HL-60 (cell line): Measurements from ENCODE around the gene NAALADL2.

ENCODE experiments used
- DNase-seq, 2 experiments: peaks; one replicate each; pipeline ENCODE4 v3.0.0-alpha.2; 2010 to 2020; ENCODE audit warnings: low read depth in 1 of 2, low spot score in 1 of 2
- H3K27ac ChIP-seq: fragments of 250-450 bp; sonication (Bioruptor Pico); replicated peaks from 2 replicates; pipeline ENCODE4 v1.5.1; 2020; ENCODE audit warnings: mild to moderate bottlenecking, moderate library complexity
- H3K27me3 ChIP-seq: fragments of 250-450 bp; sonication (Bioruptor Pico); 2 replicates; pipeline ENCODE4 v1.5.1; 2021; ENCODE audit warnings: mild to moderate bottlenecking, moderate library complexity; ENCODE audit not compliant: insufficient read depth, poor library complexity, severe bottlenecking
- H3K4me3 ChIP-seq: replicated peaks from 2 replicates; pipeline ENCODE4 v1.5.1; 2011; ENCODE audit warnings: mild to moderate bottlenecking, control low read depth, low read length; ENCODE audit not compliant: insufficient read depth
- CTCF ChIP-seq: IDR thresholded peaks from one replicate; pipeline ENCODE4 v1.5.1; 2011; ENCODE audit warnings: low read length, control low read depth, inconsistent platforms; ENCODE audit not compliant: insufficient read depth
- GABPA ChIP-seq: IDR thresholded peaks from 2 replicates; pipeline ENCODE4 v1.6.1; 2012; ENCODE audit warnings: low read depth
- POLR2AphosphoS5 ChIP-seq: IDR thresholded peaks from 2 replicates; pipeline ENCODE4 v1.6.1; 2012; ENCODE audit warnings: low read depth
- REST ChIP-seq: IDR thresholded peaks from 2 replicates; pipeline ENCODE4 v1.6.1; 2012; ENCODE audit warnings: low read depth; ENCODE audit not compliant: insufficient replicate concordance
- SPI1 ChIP-seq: IDR thresholded peaks from 2 replicates; pipeline ENCODE4 v1.6.1; 2012; ENCODE audit warnings: low read depth, mild to moderate bottlenecking, borderline replicate concordance

Gene NAALADL2

GRCh38 chr3:175059788-175060187 lies 200.7 kb downstream of the NAALADL2 start:
- H3K27ac ChIP-seq: no peak overlapping the region

GRCh38 chr3:175065497-175065896 lies 206.4 kb downstream of the NAALADL2 start:
- peaks cover 3% of the 10 kb centered on the region for H3K27me3 ChIP-seq
- no peak overlapping the region for H3K4me3 ChIP-seq
- DNase-seq: no peak
- H3K27ac ChIP-seq: no peak overlapping the region
- TF ChIP-seq REST (no peak), POLR2AphosphoS5 (no peak), SPI1 (no peak)

More at GRCh38 chr3:175059788-175060187, 200.7 kb downstream of the NAALADL2 start:
- TF ChIP-seq REST (no peak), CTCF (no peak)
- peaks cover 2% of the 10 kb centered on the region for H3K27me3 ChIP-seq
- H3K4me3 ChIP-seq: no peak overlapping the region
- DNase-seq: no peak

- Histone ChIP-seq H3K27ac (no peak overlapping the region), H3K4me3 (no peak overlapping the region), H3K27me3 (peaks cover 3% of the 10 kb centered on the region)
- no peak for TF ChIP-seq SPI1
- TF ChIP-seq CTCF: no peak
- TF ChIP-seq REST: no peak
- no peak for TF ChIP-seq POLR2AphosphoS5
- TF ChIP-seq GABPA: no peak
- DNase-seq: no peak
These were observed 207.7 kb downstream of the NAALADL2 start for GRCh38 chr3:175066617-175067415.
